ENCODE results near the gene TTF2.

- TF ChIP-seq ZNF274 (IDR thresholded peaks at IDR 0.05; ENCODE audit: low read depth, low read length) (no peak), YY1 (IDR thresholded peaks at IDR 0.05; ENCODE audit: insufficient read depth, insufficient read length) (no peak)
Measured at GRCh38 chr1:117116784-117117130, 56.6 kb downstream of the TTF2 start.
